Activated T-cell treated with anti-CD3 and anti-CD28 coated beads, Interleukin-2, amount 50 U/mL, for 24 hours (primary cell): ENCODE measurements around the gene RHEX.

ENCODE experiments used
- DNase-seq: peaks from one replicate; pipeline ENCODE4 v3.0.0-alpha.2; 2020
- H3K27ac Mint-ChIP-seq: 2 replicates; pipeline ENCODE4 v1.8.0; 2020; ENCODE audit warnings: mild to moderate bottlenecking, mixed read lengths
- H3K27me3 Mint-ChIP-seq: 2 replicates; pipeline ENCODE4 v1.8.0; 2020; ENCODE audit warnings: mixed read lengths
- H3K36me3 Mint-ChIP-seq: 2 replicates; pipeline ENCODE4 v1.8.0; 2020; ENCODE audit warnings: low read depth, mixed read lengths
- H3K4me1 Mint-ChIP-seq: 2 replicates; pipeline ENCODE4 v1.8.0; 2020; ENCODE audit warnings: low read depth, mixed read lengths
- H3K4me3 Mint-ChIP-seq: 2 replicates; pipeline ENCODE4 v1.8.0; 2020; ENCODE audit warnings: mild to moderate bottlenecking, moderate library complexity, mixed read lengths
- H3K9me3 Mint-ChIP-seq: 2 replicates; pipeline ENCODE4 v1.8.0; 2020; ENCODE audit warnings: mixed read lengths

The RHEX gene

GRCh38 chr1:206021008-206021625 is 31.9 kb upstream of the RHEX start:
- H3K27me3 Mint-ChIP-seq = peaks cover 8% of the 10 kb centered on the region

DNA sequence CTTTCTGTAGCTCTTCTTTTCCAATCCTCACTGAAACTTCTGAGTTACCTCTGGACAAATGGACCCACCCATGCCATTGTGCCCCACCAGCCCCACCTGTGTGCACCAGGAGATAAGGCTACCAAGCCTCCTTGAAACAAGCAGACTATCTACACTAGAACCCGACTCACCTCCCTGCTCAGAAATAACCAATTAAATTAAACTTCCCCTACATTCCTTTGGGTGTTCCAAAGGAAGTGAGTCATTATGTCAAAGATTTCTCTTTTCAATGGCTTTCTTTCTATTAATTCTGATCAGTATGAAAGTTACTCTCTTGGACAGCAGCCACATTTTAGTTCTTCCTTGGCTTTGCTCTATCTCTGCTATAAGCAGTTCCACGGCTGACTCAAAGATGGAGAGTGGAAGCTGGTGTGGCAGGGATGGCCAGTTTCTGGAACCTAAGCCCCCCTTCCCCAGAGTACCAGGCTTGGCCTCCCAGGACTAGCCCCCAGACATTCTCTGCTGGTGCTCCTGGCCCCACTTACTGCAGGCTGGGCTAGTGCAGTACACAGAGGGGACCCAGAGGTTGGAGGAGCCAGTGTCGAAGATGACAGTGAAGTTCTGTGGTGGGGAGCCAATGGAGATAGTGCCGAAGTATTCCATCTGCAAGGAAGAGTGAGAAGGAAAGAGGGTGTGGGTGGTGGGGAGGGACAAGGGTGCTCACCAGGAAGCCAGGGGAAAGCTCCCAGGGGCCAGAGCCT is 31.2 kb upstream of the RHEX start:
- H3K27ac Mint-ChIP-seq = no peak overlapping the region
- H3K27me3 Mint-ChIP-seq = peaks cover 8% of the 10 kb centered on the region
- no peak for DNase-seq
- no peak overlapping the region for H3K4me3 Mint-ChIP-seq
- peaks cover 2% of the 10 kb centered on the region for H3K4me1 Mint-ChIP-seq
- no peaks in the 10 kb centered on the region for H3K36me3 Mint-ChIP-seq
- H3K9me3 Mint-ChIP-seq = no peaks in the 10 kb centered on the region

More at GRCh38 chr1:206021008-206021625, 31.9 kb upstream of the RHEX start:
- no peak for DNase-seq
- Mint-ChIP-seq H3K36me3 (no peaks in the 10 kb centered on the region), H3K9me3 (no peaks in the 10 kb centered on the region), H3K4me1 (peaks cover 2% of the 10 kb centered on the region), H3K4me3 (no peak overlapping the region), H3K27ac (no peak overlapping the region)

GRCh38 chr1:206022766-206023165 is 30.2 kb upstream of the RHEX start:
- H3K4me3 Mint-ChIP-seq = no peak overlapping the region
- peaks cover 8% of the 10 kb centered on the region for H3K27me3 Mint-ChIP-seq
- peaks cover 2% of the 10 kb centered on the region for H3K4me1 Mint-ChIP-seq
- H3K27ac Mint-ChIP-seq = no peak overlapping the region
- H3K36me3 Mint-ChIP-seq = no peaks in the 10 kb centered on the region
- DNase-seq = no peak
- H3K9me3 Mint-ChIP-seq = no peaks in the 10 kb centered on the region

- Mint-ChIP-seq H3K4me3 (no peak within 1 kb of the TSS), H3K27ac (no peak within 1 kb of the TSS), H3K36me3 (no peaks in the 10 kb centered on the region), H3K4me1 (peaks cover 2% of the 10 kb centered on the region), H3K27me3 (peaks cover 8% of the 10 kb centered on the region), H3K9me3 (no peaks in the 10 kb centered on the region)
- no peak for DNase-seq
Measured at GRCh38 chr1:206023695-206024094, 29.3 kb upstream of the RHEX start, which contains the start of gene CTSE. Gene CTSE, minus strand, starts transcription at chr1:206023895. Its CDS starts 104 bp downstream, at chr1:206023791.

- H3K27me3 Mint-ChIP-seq = peaks cover 23% of the 10 kb centered on the region
- peaks cover 2% of the 10 kb centered on the region for H3K4me1 Mint-ChIP-seq
- no peaks in the 10 kb centered on the region for H3K36me3 Mint-ChIP-seq
Measured at GRCh38 chr1:206025283-206025820, 27.6 kb upstream of the RHEX start.

DNA sequence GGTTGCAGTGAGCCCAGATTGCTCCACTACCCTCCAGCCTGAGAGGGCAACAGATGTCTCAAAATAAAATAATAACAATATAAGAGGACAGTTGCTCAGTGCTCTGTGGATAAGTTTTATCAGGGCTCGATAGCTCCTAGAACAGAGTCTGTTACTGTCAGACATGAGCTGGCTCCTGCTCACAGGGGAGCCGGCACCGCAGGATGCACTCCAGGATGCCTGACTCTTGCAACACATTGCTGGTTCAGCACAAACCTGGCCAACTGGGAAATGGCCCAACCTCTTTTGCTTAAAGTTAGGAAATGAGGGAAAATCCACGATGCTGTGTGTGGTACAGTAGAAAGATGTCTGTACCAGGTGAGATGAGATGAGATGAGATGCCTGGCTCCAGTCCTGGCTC is 23.5 kb upstream of the RHEX start:
- Mint-ChIP-seq H3K4me1 (peaks cover 3% of the 10 kb centered on the region), H3K27ac (no peak overlapping the region), H3K4me3 (no peak overlapping the region), H3K9me3 (no peaks in the 10 kb centered on the region), H3K27me3 (peaks cover 22% of the 10 kb centered on the region), H3K36me3 (no peaks in the 10 kb centered on the region)
- DNase-seq = no peak

More at GRCh38 chr1:206025283-206025820, 27.6 kb upstream of the RHEX start:
- Mint-ChIP-seq H3K9me3 (no peaks in the 10 kb centered on the region), H3K4me3 (no peak overlapping the region), H3K27ac (no peak overlapping the region)
- DNase-seq = no peak

- H3K27ac Mint-ChIP-seq = no peak overlapping the region
- H3K9me3 Mint-ChIP-seq = no peaks in the 10 kb centered on the region
- H3K4me3 Mint-ChIP-seq = no peak overlapping the region
- H3K4me1 Mint-ChIP-seq = peaks cover 8% of the 10 kb centered on the region
- DNase-seq = no peak
- H3K36me3 Mint-ChIP-seq = no peaks in the 10 kb centered on the region
- peaks cover 27% of the 10 kb centered on the region for H3K27me3 Mint-ChIP-seq
Measured at GRCh38 chr1:206030191-206030590, 22.8 kb upstream of the RHEX start.

DNA sequence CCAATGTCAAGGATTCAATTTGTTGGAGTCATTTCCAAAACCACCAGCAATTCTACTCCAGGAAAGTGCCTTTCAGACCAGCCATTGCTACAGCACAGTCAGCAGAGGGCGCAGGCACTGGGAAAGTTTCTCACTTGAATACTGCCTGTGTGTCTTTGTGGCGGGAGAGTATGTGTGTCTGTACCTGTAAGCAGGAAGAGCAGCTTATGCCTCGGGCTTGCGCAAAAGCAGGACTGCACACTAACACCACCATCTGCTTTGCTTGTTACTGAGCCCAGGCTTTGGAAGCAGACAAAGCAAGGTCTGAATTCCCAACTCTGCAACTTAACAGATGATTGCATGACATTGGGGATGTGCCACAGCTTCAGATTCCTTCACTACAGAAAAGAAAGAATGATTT is 22.3 kb upstream of the RHEX start:
- DNase-seq = peak; percentile 74
- Mint-ChIP-seq H3K9me3 (no peaks in the 10 kb centered on the region), H3K27me3 (peaks cover 27% of the 10 kb centered on the region), H3K27ac (no peak overlapping the region), H3K36me3 (no peaks in the 10 kb centered on the region), H3K4me1 (peaks cover 8% of the 10 kb centered on the region), H3K4me3 (no peak overlapping the region)

DNA sequence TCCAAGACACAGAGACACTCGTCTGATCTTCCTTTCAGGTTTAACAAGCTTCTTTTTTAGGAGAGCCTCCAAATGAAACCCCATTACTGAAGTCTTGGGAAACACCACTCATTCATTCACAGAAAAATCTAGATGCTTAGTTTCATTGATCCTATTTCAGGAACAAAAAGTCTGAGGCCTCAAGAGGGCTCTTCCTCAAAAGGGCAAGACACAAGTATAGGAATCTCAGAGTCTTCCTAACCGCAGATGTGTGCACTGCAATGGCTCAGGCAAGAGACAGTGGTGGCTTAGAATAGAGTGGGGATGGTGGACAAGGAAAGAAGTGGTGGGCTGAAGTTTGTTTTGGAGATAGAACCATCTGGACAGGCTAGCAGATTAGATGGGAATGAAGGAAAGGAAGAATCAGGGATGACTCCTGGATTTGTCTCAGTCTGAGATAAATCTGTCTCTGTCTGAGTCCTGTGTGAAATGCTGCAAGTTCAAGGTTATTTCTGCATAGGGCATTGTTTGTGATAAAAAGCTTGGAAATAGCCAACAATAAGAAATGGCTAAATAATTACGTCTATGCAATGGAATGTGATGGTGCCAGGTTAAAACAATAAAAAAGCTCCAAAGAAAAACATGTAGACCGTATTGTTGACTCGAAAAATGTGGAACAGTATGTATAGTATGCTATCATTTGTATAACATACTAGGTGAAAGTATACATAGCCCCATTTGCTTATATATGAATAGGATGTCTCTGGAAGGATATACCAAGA is 20.4 kb upstream of the RHEX start:
- Mint-ChIP-seq H3K27me3 (peaks cover 27% of the 10 kb centered on the region), H3K4me1 (peaks cover 15% of the 10 kb centered on the region), H3K9me3 (no peaks in the 10 kb centered on the region), H3K4me3 (no peak overlapping the region), H3K36me3 (no peaks in the 10 kb centered on the region), H3K27ac (no peak overlapping the region)
- no peak for DNase-seq

DNA sequence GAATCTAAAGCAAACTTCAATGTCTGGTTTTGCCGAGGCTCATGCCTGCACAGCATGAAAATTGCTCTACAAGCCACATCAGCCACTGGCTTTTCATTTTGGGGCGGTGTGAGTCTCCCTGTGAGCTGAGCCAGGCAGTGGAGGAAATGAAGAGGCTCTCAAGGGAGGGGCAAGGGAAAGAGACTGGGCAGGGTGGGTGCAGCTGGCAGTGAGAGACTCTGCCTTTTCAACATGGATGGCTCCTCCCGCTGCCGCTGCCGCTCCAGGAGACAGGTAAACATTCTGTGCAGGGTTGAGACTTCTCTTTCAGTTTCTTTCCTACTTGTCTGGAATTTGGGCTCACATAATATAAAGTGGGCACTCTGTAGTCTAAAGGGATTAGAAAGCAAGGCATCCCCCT is 17.9 kb upstream of the RHEX start:
- Mint-ChIP-seq H3K27ac (no peak overlapping the region), H3K9me3 (no peaks in the 10 kb centered on the region), H3K36me3 (no peaks in the 10 kb centered on the region), H3K4me1 (peaks cover 24% of the 10 kb centered on the region), H3K4me3 (no peak overlapping the region), H3K27me3 (peaks cover 15% of the 10 kb centered on the region)
- DNase-seq = no peak

- Mint-ChIP-seq H3K4me3 (no peak overlapping the region), H3K27ac (no peak overlapping the region), H3K36me3 (no peaks in the 10 kb centered on the region), H3K9me3 (no peaks in the 10 kb centered on the region), H3K27me3 (peaks cover 16% of the 10 kb centered on the region), H3K4me1 (peaks cover 21% of the 10 kb centered on the region)
- no peak for DNase-seq
Measured at GRCh38 chr1:206036663-206037455, 16.1 kb upstream of the RHEX start.

- Mint-ChIP-seq H3K36me3 (no peaks in the 10 kb centered on the region), H3K27me3 (peaks cover 16% of the 10 kb centered on the region), H3K4me3 (no peak overlapping the region), H3K9me3 (no peaks in the 10 kb centered on the region), H3K27ac (no peak overlapping the region), H3K4me1 (peaks cover 21% of the 10 kb centered on the region)
- no peak for DNase-seq
Measured at GRCh38 chr1:206037581-206037980, 15.4 kb upstream of the RHEX start.

- Mint-ChIP-seq H3K27me3 (peaks cover 14% of the 10 kb centered on the region), H3K27ac (no peak overlapping the region), H3K4me3 (no peak overlapping the region), H3K36me3 (no peaks in the 10 kb centered on the region), H3K9me3 (no peaks in the 10 kb centered on the region), H3K4me1 (peaks cover 21% of the 10 kb centered on the region)
- no peak for DNase-seq
Measured at GRCh38 chr1:206039046-206039973, 13.7 kb upstream of the RHEX start.
